Measurements from ENCODE around the gene ESPL1.
"Not testable (repeated sequence)": the region's sequence is repeated elsewhere in the genome, so short reads cannot be mapped to it uniquely, and the experiment has no call there.

The ESPL1 gene

GRCh38 chr12:53306826-53307225 lies 38.7 kb downstream of the ESPL1 start:
- no peak for DNase-seq

DNA sequence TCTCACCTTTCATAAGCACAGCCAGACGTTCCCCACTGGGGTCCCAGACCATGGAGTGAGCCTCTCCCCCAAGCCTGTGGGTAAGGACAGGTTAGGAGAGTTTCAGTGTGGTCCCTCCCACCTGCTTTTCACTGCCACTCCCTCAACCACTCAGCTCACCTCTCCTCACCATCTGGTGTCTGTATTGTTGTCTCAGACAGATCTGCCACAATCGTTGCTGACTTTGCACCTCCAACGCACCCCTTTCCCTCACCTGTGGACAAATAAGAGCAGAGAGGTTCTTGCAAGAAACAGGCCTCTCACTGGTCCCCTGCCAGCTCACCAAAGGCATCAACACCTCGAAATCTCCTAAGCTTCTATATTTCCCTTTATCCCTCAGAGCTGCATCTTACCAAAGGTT lies 40.2 kb downstream of the ESPL1 start:
- no peak for DNase-seq

GRCh38 chr12:53313996-53314395 lies 45.9 kb downstream of the ESPL1 start:
- DNase-seq: no peak

GRCh38 chr12:53320352-53321195 lies 52.5 kb downstream of the ESPL1 start:
- DNase-seq: no peak

DNA sequence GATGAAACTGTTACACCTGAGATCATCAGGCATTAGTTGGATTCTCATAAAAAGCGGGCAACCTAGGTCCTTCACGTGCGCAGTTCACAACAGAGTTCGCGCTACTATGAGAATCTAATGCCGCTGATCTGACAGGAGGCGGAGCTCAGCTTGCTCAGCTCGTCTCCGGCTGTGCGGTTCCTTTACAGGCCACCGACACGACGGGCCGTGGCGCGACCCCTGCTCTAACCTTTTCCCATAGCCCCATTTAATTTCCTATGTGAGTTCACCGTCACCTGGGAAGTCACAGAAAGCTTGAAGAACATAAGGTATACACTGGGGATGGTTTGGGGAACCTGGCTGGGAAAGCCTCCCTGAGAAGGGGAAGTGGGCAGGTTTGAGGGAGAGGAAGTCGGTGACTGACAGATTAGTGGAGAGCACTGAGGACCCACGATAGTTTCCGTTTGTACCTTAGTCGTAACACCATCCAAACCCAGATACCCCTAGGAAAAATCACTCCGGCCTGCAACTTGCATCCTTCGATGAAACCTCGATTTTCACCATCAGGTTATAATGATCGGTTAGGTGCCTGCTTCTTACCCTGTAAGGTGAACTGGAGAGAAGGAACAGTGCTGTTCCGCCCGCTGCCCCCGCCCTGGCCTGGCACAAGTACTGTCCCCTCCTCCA lies 56.1 kb downstream of the ESPL1 start:
- no peak for DNase-seq

DNA sequence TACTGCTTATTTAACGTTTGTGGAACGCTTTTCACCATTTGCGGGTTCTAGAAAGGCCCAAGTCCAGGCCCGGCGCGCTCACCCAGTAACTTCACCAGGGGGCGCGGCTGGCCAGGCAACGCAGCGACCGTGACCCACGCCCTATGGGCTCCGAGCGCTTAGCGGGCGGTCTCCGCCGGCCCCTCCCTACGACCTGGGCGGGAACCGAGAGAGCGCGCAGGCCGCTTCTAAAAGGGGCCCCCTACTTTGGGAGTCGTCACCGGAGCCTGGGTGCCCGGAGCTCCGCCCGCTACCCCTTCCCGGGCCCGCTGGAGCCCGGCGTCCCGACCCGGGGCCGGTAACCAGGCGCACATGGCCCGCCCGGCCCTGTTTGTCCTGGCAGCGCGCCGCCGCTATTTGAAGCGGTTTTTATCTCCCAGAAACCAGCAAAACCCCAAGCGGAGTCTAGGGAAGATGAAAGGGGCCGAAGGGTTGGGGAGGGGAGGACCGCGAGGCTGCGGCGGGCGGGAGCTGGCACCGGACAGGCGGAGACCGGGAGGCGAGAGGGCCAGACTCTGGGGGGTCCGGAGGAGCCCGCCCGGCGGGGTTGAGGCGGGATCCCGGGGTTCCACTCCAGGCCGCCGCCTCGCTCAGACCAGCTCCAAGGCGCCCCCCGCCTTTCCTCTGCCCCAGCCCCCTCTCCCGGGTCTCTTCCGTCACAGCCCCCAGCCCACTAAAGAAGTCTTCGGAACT lies 56.8 kb downstream of the ESPL1 start:
- peak; percentile 55 for DNase-seq

DNA sequence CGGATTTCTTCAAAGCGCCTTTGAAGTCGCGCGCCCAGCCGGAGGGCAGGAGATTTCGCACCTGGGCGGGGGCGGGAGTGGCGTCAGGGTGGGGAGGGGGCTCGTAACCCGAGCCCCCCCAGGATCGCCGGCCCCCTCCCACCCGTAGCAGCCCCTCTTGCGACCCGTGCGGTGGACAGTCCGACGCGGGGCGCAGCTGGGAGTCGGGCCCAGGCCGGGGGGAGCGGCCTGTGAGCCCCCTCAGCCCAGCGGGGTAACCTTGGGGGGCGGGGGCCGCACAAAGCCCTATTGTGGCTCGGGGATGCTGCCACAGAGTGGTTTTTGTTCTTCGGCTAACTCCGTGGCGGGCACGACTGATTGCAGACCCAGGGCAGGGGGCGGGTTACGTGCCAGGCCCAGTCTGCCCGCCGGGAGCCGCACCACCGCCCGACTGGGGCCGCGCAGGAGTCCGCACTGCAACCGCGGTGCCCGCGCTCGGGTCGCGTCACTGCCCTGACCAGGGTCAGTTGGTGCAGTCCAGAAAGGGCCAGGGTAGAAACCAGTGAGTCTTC lies 57.5 kb downstream of the ESPL1 start:
- DNase-seq: no peak

DNA sequence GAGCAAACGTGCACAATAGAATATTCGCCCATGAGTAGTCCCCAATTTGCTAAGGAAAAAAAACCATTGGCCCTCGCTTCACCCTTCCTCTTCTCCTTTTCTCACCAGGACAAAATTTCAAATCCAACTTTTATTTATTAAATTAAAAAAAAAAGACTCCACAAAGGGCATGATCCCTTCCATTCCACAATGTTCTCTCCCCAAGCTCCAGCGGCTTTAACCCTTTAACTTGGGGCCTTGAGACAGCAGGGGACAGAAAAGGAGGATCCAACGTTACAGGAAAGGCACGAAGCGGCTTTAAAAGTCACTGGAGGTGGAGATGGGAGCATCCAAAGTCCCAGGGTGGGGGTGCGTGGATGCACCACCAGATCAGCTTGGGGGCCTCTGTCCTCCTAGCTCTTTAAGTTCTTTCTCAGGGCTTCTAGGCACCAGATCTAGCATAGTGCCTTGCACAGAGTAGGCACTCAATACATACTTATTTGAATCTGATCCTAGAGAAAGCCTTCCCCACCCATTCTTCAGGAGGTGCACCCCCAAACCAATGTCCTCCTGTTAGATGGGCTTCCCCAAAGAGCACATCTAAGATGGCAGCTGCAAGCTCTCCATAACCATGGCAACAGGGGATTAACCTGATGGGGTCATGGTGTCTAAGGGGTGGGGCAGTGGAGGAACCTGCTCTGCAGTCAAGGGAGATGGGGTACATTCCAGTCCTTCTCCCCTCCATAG lies 58.5 kb downstream of the ESPL1 start:
- no peak for DNase-seq

GRCh38 chr12:53327435-53328042 lies 59.4 kb downstream of the ESPL1 start:
- no peak for DNase-seq

DNA sequence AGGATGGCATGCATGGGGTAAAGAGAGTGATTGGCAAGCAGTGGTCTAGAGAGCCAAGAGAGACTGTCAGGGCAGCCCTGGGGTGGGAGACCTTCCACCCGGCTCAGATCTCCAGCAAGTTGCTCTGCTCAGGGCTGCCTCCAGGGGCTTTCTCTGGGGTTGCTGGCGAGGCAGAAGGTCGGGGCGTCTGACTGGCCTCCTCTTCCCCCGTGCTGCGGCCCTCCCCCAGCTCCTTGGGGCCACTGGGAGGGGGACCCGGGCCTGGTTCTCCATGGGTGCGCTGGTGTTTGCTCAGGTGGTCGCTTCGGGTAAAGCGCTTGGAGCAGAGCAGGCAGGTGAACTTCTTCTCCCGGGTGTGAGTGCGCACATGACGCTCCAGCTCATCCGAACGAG lies 59.9 kb downstream of the ESPL1 start:
- no peak for DNase-seq

- DNase-seq: no peak
Measured at GRCh38 chr12:53330671-53331070, 62.6 kb downstream of the ESPL1 start.

DNA sequence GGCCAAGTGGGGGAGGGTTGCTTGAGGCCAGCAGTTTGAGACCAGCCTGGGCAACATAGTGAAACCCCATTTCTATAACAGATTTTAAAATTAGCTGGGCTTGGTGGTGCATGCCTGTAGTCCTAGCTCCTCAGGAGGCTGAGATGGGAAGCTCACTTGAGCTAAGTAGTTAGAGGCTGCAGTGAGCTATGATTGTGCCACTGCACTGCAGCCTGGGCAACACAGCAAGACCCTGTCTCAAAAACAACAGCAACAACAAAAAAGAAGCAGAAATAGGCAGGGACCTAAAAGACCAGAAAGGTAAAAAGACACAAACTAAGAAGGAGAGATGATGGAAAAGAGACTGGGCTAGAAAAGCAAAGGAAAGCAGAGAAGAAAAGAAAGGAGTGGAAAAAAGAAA lies 64.2 kb downstream of the ESPL1 start:
- DNase-seq: not testable (repeated sequence)

- no peak for DNase-seq
Measured at GRCh38 chr12:53332744-53333143, 64.6 kb downstream of the ESPL1 start.

GRCh38 chr12:53333289-53333688 lies 65.2 kb downstream of the ESPL1 start:
- DNase-seq: no peak

DNA sequence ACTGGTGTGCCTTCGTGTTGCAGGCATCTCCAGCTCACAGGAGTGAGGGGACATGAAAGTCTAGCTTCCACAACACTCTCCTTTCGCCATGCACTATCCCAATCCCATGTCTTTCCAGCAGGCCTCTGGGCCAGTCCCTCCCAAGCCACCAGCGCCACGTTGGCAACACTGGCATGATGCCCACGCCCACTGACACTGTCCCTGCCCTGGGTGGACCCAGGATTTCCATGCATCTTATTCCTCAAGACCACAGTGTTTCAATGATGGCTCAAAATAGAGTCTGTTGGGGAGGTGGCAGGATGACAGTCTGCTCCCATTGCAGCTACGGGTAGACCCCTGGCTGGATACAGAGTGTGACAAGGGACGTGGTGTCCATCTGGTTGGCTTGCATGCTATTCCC lies 65.7 kb downstream of the ESPL1 start:
- no peak for DNase-seq

DNA sequence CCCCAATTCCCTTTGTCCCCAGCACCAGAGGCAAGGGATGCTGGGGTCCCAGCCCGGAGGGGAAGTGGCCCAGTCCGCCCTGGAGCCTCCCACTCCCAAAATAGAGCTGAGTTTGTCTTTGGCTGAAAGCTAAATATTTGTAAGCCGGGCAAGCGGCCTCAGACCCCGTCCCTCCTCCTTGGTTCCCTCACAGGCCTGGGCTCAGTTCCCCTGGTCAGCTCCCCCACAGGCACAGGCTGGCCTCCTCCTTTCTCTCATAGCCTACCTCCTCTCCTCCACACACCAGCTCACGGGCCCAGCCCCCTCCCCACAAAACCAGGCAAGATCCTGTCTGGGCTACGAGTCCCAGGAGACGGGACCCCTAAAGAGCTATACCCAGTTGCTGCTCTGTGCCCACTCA lies 66.7 kb downstream of the ESPL1 start:
- DNase-seq: no peak

- no peak for DNase-seq
Measured at GRCh38 chr12:53336181-53336681, 68.1 kb downstream of the ESPL1 start, which contains the start of gene SP7. TSS of gene SP7 (minus strand) at chr12:53336354. CDS start at chr12:53335646, 708 bp downstream.

DNA sequence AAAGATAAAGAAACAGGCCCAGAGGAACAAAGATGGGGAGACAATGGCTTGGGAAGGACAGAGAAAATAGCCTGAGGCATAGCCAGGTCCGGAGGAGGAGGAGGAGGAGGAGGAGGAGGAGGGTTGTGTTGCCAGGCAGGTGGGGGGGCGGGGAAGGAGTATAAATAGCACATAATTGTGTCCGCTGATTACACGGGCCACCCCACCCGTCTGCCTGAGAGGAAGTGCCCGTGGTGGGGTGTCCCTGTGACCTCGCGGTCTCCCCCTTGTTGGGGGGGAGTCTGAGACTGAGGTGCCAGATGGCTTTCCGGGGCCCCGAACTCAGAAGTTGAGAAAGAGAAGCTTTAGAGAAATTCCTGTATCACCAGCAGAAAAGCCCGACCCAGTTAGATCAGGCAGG lies 69.9 kb downstream of the ESPL1 start:
- DNase-seq: no peak

DNA sequence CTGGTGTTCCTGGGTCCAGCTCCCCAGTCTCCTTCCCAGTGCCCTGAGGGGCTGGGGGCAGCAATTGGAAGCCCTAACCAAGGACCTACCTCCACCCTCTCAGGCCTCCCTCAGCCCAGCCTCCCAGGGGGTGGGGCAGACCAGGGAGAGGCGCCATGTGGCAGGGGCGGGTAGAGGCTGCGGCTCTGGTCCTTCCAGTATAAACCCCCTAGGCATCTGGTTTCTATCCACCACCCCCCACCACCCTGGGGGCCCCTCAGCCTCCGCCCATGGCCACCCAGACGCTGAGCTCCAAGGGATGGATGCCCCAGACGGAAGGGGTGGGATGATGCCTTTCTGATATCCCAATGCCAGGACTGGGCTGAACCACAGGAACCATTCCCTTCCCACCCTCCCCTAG lies 70.8 kb downstream of the ESPL1 start:
- no peak for DNase-seq

DNA sequence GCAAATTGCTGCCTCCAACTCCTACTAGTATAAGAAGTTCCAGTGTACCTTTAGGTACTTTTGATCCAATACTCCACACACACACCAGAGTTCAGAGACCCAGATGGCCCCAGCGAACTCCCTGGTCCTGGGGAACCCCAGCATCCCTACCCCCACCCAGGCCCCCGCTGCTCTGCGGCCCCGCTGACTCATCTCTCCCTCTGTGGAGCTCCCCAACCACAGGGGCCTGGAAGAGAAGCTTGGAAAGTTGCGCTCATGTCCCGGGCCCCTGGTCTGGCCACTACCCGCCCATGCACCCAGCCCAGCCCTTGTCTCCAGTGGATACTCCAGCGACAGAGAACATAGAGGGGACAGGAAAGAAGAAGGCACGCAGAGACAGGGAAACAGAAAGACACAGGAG lies 72.3 kb downstream of the ESPL1 start:
- no peak for DNase-seq

All from DMS79 treated with DMSO at 0.1 percent for 48 hours (cell line).